GM12878 (cell line): ENCODE data around the gene COL5A1. TPM values are rescaled to one million over a fixed set of nuclear protein-coding genes. Genes with fewer than 3 reads are reported as not detected.

Experiments used
- ATAC-seq: fragments of 200-7000 bp; cut with Tn5 transposase; 3 replicates; pipeline ENCODE4 v1.9.1; 2020; ENCODE audit warnings: mild to moderate bottlenecking, moderate library complexity
- BruUV-seq: library from RNA; stranded (reverse); fragments of 400-500 nt; replicated peaks from 2 replicates; lab custom pipeline; 2021; lab: Mats Ljungman, UMichigan
- CTCF ChIA-PET: fragments of 300-600 bp; sonication (Branson Sonifier 250); formaldehyde crosslinking; extraction: SDS; loops from one replicate; lab custom pipeline; 2021; ENCODE audit warnings: inconsistent platforms; lab: Yijun Ruan, JAX
- POLR2A ChIA-PET: fragments of 350-600 bp; formaldehyde crosslinking; extraction: SDS; loops from one replicate; lab custom pipeline; 2021; ENCODE audit warnings: inconsistent platforms; lab: Charles Lee
- RAD21 ChIA-PET: fragments of 300-600 bp; sonication (Branson Sonifier 250); formaldehyde crosslinking; loops from one replicate; lab custom pipeline; 2023; ENCODE audit warnings: antibody characterized with exemption; ENCODE audit not compliant: unreplicated experiment; lab: Charles Lee
- SMC1A ChIA-PET: fragments of 300-600 bp; sonication (Branson Sonifier 250); formaldehyde crosslinking; loops from one replicate; lab custom pipeline; 2023; ENCODE audit not compliant: unreplicated experiment, uncharacterized antibody; lab: Charles Lee
- DNase-seq: peaks from one replicate; pipeline ENCODE4 v3.0.0-alpha.2; 2011; ENCODE audit warnings: low read depth, low spot score
- FAIRE-seq: peaks from 3 replicates; lab custom pipeline; 2011; peaks lifted over from hg19 to GRCh38; lab: Jason Lieb, UNC
- H2AFZ ChIP-seq: 2 replicates; pipeline ENCODE4 v1.6.0; 2011; ENCODE audit warnings: low read depth, low read length, control low read depth; ENCODE audit not compliant: control insufficient read depth
- H3K27ac ChIP-seq: 2 replicates; pipeline ENCODE4 v1.5.1; 2011; ENCODE audit warnings: control low read depth; ENCODE audit not compliant: control insufficient read depth, insufficient read depth
- H3K27me3 ChIP-seq, 2 experiments: replicated peaks in 1 of 2; 2 replicates each; pipeline versions ENCODE4 v1.6.0 to v1.6.1; 2011; ENCODE audit warnings: low read length in 1 of 2; ENCODE audit not compliant: control insufficient read depth in 2 of 2, insufficient read depth in 2 of 2
- H3K36me3 ChIP-seq, 2 experiments: 2 replicates each; pipeline ENCODE4 v1.5.1; 2011; ENCODE audit warnings: low read length in 1 of 2; ENCODE audit not compliant: control insufficient read depth in 2 of 2, insufficient read depth in 2 of 2
- H3K4me1 ChIP-seq: 2 replicates; pipeline ENCODE4 v1.6.1; 2011; ENCODE audit warnings: mild to moderate bottlenecking, low read length, moderate library complexity, mixed read lengths; ENCODE audit not compliant: control insufficient read depth, insufficient read depth
- H3K4me2 ChIP-seq: 2 replicates; pipeline ENCODE4 v1.6.0; 2011; ENCODE audit warnings: control low read depth; ENCODE audit not compliant: control insufficient read depth, insufficient read depth
- H3K4me3 ChIP-seq: fragments of 200-600 bp; sonication (generic); 2 replicates; pipeline ENCODE4 v1.5.1; 2016
- H3K79me2 ChIP-seq: 2 replicates; pipeline ENCODE4 v1.6.0; 2011; ENCODE audit warnings: low read length; ENCODE audit not compliant: control insufficient read depth, insufficient read depth
- H3K9ac ChIP-seq: 2 replicates; pipeline ENCODE4 v1.8.0; 2011; ENCODE audit warnings: low read length, control low read depth, mixed read lengths; ENCODE audit not compliant: control insufficient read depth, insufficient read depth
- H3K9me3 ChIP-seq: replicated peaks from 3 replicates; pipeline ENCODE4 v1.5.1; 2011; ENCODE audit warnings: mild to moderate bottlenecking, low read length; ENCODE audit not compliant: control insufficient read depth, insufficient read depth
- H4K20me1 ChIP-seq: 2 replicates; pipeline ENCODE4 v1.6.0; 2011; ENCODE audit not compliant: control insufficient read depth, insufficient read depth
- CBX3 ChIP-seq: fragments of 200-600 bp; sonication (generic); IDR thresholded peaks from 2 replicates; pipeline ENCODE4 v1.6.1; 2016; ENCODE audit warnings: low read depth, borderline replicate concordance
- ESRRA ChIP-seq: IDR thresholded peaks from 2 replicates; pipeline ENCODE4 v1.6.1; 2012; ENCODE audit warnings: mild to moderate bottlenecking, low read length, improper control_type of control experiment
- IRF4 ChIP-seq: IDR thresholded peaks from 2 replicates; pipeline ENCODE4 v1.6.1; 2011; ENCODE audit warnings: low read depth, low read length
- MEF2B ChIP-seq: fragments of 450-650 bp; IDR thresholded peaks from 2 replicates; pipeline ENCODE4 v1.6.1; 2018; ENCODE audit warnings: mild to moderate bottlenecking, moderate library complexity; ENCODE audit not compliant: partially characterized antibody, poor library complexity, severe bottlenecking
- NR2C1 ChIP-seq: fragments of 450-650 bp; IDR thresholded peaks from 2 replicates; pipeline ENCODE4 v1.6.1; 2017; ENCODE audit warnings: antibody characterized with exemption, mild to moderate bottlenecking, moderate library complexity
- PAX5 ChIP-seq: IDR thresholded peaks from 2 replicates; pipeline ENCODE4 v1.6.1; 2011; ENCODE audit warnings: low read depth, low read length, borderline replicate concordance
- PRDM15 ChIP-seq: fragments of 450-650 bp; formaldehyde crosslinking; IDR thresholded peaks from 2 replicates; pipeline ENCODE4 v1.4.0; 2020; ENCODE audit warnings: mild to moderate bottlenecking, moderate library complexity
- RAD21 ChIP-seq: IDR thresholded peaks from 2 replicates; pipeline ENCODE4 v1.6.1; 2011; ENCODE audit warnings: mild to moderate bottlenecking, low read depth, low read length, moderate library complexity; ENCODE audit not compliant: insufficient read depth
- TCF3 ChIP-seq: IDR thresholded peaks from 2 replicates; pipeline ENCODE4 v1.6.1; 2012; ENCODE audit warnings: low read depth, mild to moderate bottlenecking, low read length, borderline replicate concordance; ENCODE audit not compliant: insufficient read depth
- ZNF217 ChIP-seq: fragments of 450-650 bp; IDR thresholded peaks from 2 replicates; pipeline ENCODE4 v1.6.1; 2017; ENCODE audit warnings: antibody characterized with exemption, mild to moderate bottlenecking
- ZNF687 ChIP-seq: fragments of 450-650 bp; IDR thresholded peaks from 2 replicates; pipeline ENCODE4 v1.6.1; 2017; ENCODE audit warnings: mild to moderate bottlenecking, moderate library complexity
- ZZZ3 ChIP-seq: IDR thresholded peaks from 2 replicates; pipeline ENCODE4 v1.6.1; 2011; ENCODE audit warnings: low read depth; ENCODE audit not compliant: control insufficient read depth, insufficient read length
- WGBS: methylation state at CpG from one replicate; pipeline ENCODE4 v1.1.6; 2016; ENCODE audit warnings: low lambda C conversion rate; ENCODE audit not compliant: insufficient replicate concordance, insufficient coverage; ENCODE audit errors: missing lambda C conversion rate; 5-methylcytosine and 5-hydroxymethylcytosine counted together
- in situ Hi-C: fragments of 300-500 bp; cut with MboI; formaldehyde crosslinking; loops from 9 replicates; pipeline ENCODE4 v1.14.3; 2018; ENCODE audit warnings: mixed read lengths
- intact Hi-C: fragments of 100-400 bp; cut with micrococcal nuclease; formaldehyde crosslinking; loops from one replicate; pipeline ENCODE4 v1.14.2; 2022; ENCODE audit not compliant: unreplicated experiment
- polyA plus RNA-seq, 11 experiments: library from polyadenylated mRNA; depleted of rRNA in 4 of 11; unstranded in 6 of 11; stranded (reverse) in 5 of 11; fragments of >200 nt; fragmentation: Nextera tagmentation in 4 of 11; fragmentation: Illumina TruSeq in 1 of 11; extraction: Ambion mirVana in 4 of 11; extraction: Trizol in 1 of 11; gene quantifications; 1 replicate in 1 of 11; 2 replicates in 10 of 11; pipeline versions ENCODE4 v1.2.1 to v1.2.3, GENCODE V29; 2011 to 2016; ENCODE audit warnings: inconsistent platforms in 2 of 11, missing spikeins in 2 of 11, low read depth in 1 of 11
- total RNA-seq, 4 experiments: library from RNA; depleted of rRNA in 3 of 4; stranded (reverse); fragments of >200 nt in 3 of 4; fragmentation: Illumina TruSeq in 1 of 4; extraction: Trizol in 1 of 4; gene quantifications; 2 replicates each; pipeline versions ENCODE4 v1.2.1 to v1.2.3, GENCODE V29; 2013 to 2021

Gene COL5A1
- total and polyA plus RNA-seq, 10 of the 15 experiments (the other 5 are each of a cell fraction or from before 2014, with no cell fraction given): under 0.01 to 0.15 (median 0.13) TPM; not detected in 4

GRCh38 chr9:134690946-134691694 lies 49.5 kb downstream of the COL5A1 start:
- no peak for ATAC-seq
- WGBS: 52% methylated on average over 31 of the region's 31 CpGs
- SMC1A ChIA-PET: no interaction called here
- no TSS peak for BruUV-seq
- Histone ChIP-seq H3K36me3 (no peaks in the 10 kb centered on the region), H2AFZ (no peak overlapping the region), H3K27ac (no peak overlapping the region), H3K4me1 (no peaks in the 10 kb centered on the region), H3K9me3 (no peaks in the 10 kb centered on the region), H3K4me3 (no peak overlapping the region), H3K9ac (no peak overlapping the region), H3K27me3 (peaks cover 0 to 2% of the 10 kb centered on the region in 2 experiments; a peak in 2 of 4 replicates), H3K4me2 (no peak overlapping the region), H4K20me1 (no peaks in the 10 kb centered on the region), H3K79me2 (no peaks in the 10 kb centered on the region)
- POLR2A ChIA-PET: no interaction called here
- in situ Hi-C loops: loop anchor here (10.0 kb wide), 1 partner anchor 654 kb away; no protein-coding TSS in a partner anchor
- no peak for TF ChIP-seq IRF4
- no peak for TF ChIP-seq CBX3
- no peak for TF ChIP-seq PRDM15 (CRISPR knock-in tag)
- TF ChIP-seq ZZZ3: no peak
- TF ChIP-seq TCF3: no peak
- no peak for TF ChIP-seq ZNF217
- TF ChIP-seq PAX5: no peak
- no peak for TF ChIP-seq RAD21
- TF ChIP-seq ESRRA: no peak
- TF ChIP-seq NR2C1: no peak
- TF ChIP-seq MEF2B: no peak
- no peak for TF ChIP-seq ZNF687
- intact Hi-C loops: no loop called here
- CTCF ChIA-PET: no interaction called here
- RAD21 ChIA-PET: interaction anchor here (0.5 kb wide), 1 partner anchor 600 kb away, joined by 3 read pairs; no protein-coding TSS in a partner anchor
- no peak for DNase-seq
- FAIRE-seq: no peak
